Activated CD8-positive, alpha-beta memory T cell treated with anti-CD3 and anti-CD28 coated beads, Interleukin-2, amount 50 U/mL, for 48 hours (primary cell): ENCODE data around the gene VMP1.
A peak's percentile ranks its signal among the peaks of the same experiment; 100 is the strongest.
"Not testable (repeated sequence)": the region's sequence is repeated elsewhere in the genome, so short reads cannot be mapped to it uniquely, and the experiment has no call there.

Source experiments
- DNase-seq: peaks from one replicate; pipeline ENCODE4 v3.0.0-alpha.2; 2020

The VMP1 gene

DNA sequence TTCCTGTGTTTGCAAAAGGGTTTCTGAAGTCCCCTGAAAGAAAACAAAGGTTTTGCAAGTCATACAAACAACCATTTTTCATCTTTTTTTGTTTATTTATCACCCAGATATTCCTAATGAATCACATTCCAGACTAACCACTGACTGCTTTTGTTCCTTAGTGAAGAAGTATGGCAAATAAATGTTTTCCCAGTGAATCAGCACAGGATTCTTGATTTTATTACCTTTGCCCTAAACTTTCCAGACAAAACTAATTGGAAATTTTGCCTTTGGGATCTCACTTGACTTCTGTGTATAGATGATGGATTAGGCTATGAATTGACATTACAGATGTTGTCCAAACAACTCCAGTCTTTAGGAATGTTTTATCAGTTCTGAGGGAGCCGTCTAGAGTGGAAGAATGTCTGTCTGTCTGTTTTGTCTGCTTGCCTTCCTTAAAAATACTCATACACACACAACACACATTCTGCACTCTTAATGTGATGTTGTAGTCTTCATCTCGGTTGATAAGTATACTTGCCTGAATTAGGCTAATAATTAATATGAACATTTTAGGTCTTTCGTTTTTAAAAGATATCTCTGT is 48.9 kb downstream of the VMP1 start:
- no peak for DNase-seq

GRCh38 chr17:59757043-59757442 is 49.6 kb downstream of the VMP1 start:
- DNase-seq = no peak

GRCh38 chr17:59757470-59757869 is 50.0 kb downstream of the VMP1 start:
- no peak for DNase-seq

- DNase-seq = no peak
These were observed 50.5 kb downstream of the VMP1 start for GRCh38 chr17:59757881-59758385.

DNA sequence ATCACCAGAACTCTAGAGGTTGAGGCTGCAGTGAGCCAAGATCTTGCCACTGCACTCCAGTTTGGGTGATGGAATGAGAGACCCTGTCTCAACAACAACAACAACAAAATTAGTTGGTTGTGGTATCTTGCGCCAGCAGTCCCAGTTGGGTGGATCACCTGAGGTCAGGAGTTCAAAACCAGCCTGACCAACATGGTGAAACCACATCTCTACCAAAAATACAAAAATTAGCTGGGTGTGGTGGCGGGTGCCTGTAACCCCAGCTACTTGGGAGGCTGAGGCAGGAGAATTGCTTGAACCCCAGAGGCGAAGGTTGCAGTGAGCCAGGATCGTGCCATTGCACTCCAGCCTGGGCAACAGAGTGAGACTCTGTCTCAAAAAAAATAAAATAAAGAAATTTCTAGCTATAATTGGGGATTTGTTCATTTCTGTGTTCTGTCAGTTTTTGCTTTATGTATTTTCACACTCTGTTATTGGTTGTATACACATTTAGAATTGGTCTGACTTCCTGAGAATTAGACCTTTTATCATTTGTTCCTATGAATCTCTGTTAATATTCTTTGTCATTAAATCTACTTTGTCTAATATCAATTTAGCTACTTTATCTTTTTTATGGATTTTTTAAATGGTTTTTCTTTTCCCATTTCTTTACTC is 51.7 kb downstream of the VMP1 start:
- DNase-seq = not testable (repeated sequence)

DNA sequence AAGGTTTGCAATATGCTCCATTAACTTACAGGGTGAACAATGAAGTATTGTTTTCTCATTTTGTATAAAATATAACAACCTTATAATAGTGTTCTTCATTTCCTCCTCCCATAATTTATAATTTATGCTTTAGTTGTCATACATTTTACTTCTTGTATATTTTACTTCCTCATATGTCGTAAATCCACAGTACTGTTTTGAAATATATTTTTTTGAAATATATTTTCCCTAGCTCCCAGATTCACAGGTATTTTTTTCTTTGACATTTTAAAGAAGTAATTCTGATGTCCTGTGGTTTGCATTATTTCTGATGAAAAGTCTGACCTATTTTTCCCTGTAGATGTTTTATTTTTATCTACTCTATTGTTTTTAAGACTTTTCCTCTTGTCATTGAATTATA is 52.7 kb downstream of the VMP1 start:
- no peak for DNase-seq

DNA sequence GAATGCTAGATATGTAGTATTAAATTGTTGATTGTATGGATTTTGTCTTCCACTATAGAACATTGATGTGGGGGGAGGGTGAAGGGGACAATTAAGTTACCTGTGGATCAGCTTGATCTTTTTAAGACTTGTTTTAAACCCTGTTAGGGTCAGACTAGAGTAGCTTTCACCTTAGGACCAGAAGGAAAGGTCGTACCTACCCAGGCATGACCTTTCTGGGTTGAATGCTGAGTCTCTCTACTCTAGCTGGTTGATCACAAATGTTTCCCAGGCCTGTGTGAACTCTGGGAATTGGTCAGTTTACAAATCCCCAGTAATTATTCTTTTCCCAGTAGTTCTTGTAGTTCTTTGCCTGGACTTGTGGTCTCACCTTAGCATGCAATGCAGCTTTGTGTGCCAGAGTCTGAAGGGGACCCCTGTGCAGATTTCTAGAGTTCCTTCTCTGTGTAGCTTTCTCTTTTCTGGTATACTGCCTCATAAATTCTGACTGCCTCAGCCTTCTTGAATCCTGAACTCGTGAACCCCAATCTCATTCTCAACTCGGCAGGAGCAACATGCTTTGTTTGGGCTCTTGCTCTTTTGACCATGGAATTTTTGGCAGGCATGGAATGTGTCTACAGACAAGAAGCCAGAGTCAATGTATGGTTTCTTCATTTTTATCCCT is 54.1 kb downstream of the VMP1 start:
- DNase-seq = no peak

GRCh38 chr17:59762049-59762823 is 54.8 kb downstream of the VMP1 start:
- DNase-seq = no peak

- no peak for DNase-seq
These were observed 55.4 kb downstream of the VMP1 start for GRCh38 chr17:59762824-59763374.

DNA sequence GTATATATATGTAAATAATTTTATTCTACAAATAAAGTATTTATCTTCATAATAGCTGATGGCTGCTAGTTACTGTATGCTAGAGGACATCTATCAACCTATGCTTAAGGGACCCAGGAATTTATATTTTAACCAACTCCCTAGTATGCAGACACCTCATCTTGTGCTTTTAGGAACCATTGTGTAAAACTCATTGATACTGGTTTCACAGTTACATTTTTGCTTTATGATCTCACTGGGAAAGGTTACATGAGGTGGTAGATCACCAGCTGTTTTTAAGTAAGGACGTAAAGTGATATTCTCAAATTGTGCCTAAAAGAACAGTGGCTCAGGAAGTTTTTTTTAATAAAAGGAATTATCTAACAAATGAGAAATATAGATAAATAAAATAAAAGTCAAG is 56.4 kb downstream of the VMP1 start:
- no peak for DNase-seq

DNA sequence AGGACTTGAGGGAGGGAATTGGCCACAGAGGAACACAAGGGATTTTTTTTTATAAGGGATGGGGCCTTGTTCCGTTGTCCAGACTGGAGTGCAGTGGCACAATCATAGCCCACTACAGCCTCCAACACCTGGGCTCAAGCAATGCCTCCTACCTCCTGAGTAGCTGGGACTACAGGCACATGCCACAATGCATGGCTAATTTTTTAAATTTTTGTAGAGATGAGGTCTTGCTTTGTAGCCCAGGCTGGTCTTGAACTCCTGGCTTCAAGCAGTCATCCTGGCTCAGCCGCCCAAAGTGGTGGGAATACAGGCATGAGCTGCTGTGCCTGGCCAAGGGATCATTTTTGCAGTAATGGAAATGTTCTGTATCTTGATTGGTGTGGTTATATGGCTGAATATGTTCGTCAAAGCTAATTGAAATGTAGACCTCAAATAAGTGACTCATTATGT is 56.9 kb downstream of the VMP1 start:
- DNase-seq = peak; percentile 75

- no peak for DNase-seq
These were observed 57.6 kb downstream of the VMP1 start for GRCh38 chr17:59765038-59765437.

GRCh38 chr17:59766491-59766890 is 59.0 kb downstream of the VMP1 start:
- no peak for DNase-seq

DNA sequence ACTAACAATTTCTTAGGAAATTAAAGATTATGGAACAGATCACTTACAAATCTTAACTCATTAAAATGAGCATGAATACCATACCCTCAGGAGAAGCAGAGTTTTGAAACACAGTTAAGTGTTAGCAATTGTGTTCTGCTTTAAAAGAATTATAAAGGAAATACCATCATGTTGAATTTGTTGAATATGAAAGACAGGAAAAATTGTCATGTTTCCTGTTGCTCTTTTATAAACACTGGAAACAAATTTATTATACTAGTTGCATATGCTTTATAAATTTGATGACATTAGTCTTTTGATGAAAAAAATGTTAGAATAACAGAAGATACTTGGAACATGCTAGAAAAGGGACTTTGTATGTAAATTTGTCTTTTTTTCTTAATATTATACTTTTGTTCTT is 59.7 kb downstream of the VMP1 start:
- DNase-seq = no peak

GRCh38 chr17:59769887-59770286 is 62.4 kb downstream of the VMP1 start:
- no peak for DNase-seq

GRCh38 chr17:59771093-59771492 is 63.6 kb downstream of the VMP1 start:
- DNase-seq = no peak

GRCh38 chr17:59775786-59776350 is 68.4 kb downstream of the VMP1 start:
- no peak for DNase-seq

GRCh38 chr17:59776577-59776976 is 69.1 kb downstream of the VMP1 start:
- DNase-seq = no peak

GRCh38 chr17:59777033-59777432 is 69.6 kb downstream of the VMP1 start:
- DNase-seq = no peak

DNA sequence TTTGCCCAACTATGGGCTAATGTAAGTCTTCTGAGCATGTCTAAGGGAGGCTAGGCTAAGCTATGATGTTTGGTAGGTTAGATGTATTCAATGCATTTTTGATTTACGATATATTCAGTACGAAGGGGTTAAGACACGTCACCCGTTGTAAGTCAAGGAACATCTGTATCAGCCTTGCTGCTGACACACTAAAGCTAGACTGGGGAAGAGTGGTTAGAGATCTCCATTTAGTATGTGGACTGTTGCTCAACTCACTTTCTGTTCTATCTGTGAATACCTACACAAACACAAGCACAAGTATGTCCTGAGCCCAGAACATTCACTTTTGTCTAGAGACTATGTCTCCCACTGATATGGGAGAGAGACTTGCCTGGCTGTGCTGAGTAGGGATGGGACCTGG is 71.5 kb downstream of the VMP1 start:
- DNase-seq = no peak

GRCh38 chr17:59779521-59779920 is 72.1 kb downstream of the VMP1 start:
- no peak for DNase-seq

DNA sequence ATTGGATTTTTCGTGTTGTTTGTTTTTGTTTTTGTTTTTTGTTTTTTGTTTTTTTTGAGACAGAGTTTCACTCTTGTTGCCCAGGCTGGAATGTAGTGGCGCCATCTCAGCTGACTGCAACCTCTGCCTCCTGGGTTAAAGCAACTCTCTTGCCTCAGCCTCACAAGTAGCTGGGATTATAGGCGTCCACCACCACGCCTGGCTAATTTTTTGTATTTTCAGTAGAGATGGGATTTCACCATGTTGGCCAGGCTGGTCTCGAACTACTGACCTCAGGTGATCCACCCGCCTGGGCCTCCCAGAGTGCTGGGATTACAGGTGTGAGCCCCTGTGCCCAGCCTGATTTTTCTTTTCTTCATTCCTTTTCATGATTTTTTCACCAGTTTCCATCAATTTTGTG is 73.1 kb downstream of the VMP1 start:
- DNase-seq = not testable (repeated sequence)
